OCI-LY3 (cell line): ENCODE results near the gene CAPNS2.

Source experiments
- H2AFZ ChIP-seq: fragments of 200-600, 300-600 bp; shearing (Covaris generic); 2 replicates; pipeline ENCODE4 v1.6.0; 2014; ENCODE audit warnings: antibody characterized with exemption, low read depth, low read length
- H3K27ac ChIP-seq: fragments of 200-600, 300-600 bp; sonication (generic); 2 replicates; pipeline ENCODE4 v1.5.1; 2014; ENCODE audit warnings: mild to moderate bottlenecking, low read length, moderate library complexity, mixed read lengths
- H3K27me3 ChIP-seq: fragments of 200-600, 300-600 bp; sonication (generic); 2 replicates; pipeline ENCODE4 v1.6.1; 2014; ENCODE audit warnings: low read depth, low read length, mixed read lengths
- H3K36me3 ChIP-seq: fragments of 200-600, 300-600 bp; sonication (generic); replicated peaks from 2 replicates; pipeline ENCODE3; 2014; ENCODE audit warnings: low read depth, low read length, mixed read lengths
- H3K4me1 ChIP-seq: fragments of 300-600, 200-600 bp; sonication (generic); 2 replicates; pipeline ENCODE4 v1.6.1; 2014; ENCODE audit warnings: low read length, mixed read lengths
- H3K4me2 ChIP-seq: fragments of 200-600, 300-600 bp; sonication (generic); 2 replicates; pipeline ENCODE4 v1.6.1; 2014; ENCODE audit warnings: low read length, mixed read lengths
- H3K4me3 ChIP-seq: fragments of 300-600, 200-600 bp; sonication (generic); 2 replicates; pipeline ENCODE4 v1.5.1; 2014; ENCODE audit warnings: antibody characterized with exemption, mild to moderate bottlenecking, low read length, moderate library complexity
- H3K79me2 ChIP-seq: fragments of 300-600, 200-600 bp; shearing (Covaris generic); 2 replicates; pipeline ENCODE4 v1.6.1; 2014; ENCODE audit warnings: mild to moderate bottlenecking, low read length, mixed read lengths
- H3K9ac ChIP-seq: fragments of 300-600, 200-600 bp; shearing (Covaris generic); 2 replicates; pipeline ENCODE4 v1.6.0; 2014; ENCODE audit warnings: mild to moderate bottlenecking, low read length, moderate library complexity
- H3K9me3 ChIP-seq: fragments of 200-600, 300-600 bp; shearing (Covaris generic); 2 replicates; pipeline ENCODE4 v1.6.1; 2014; ENCODE audit warnings: low read length, mixed read lengths; ENCODE audit not compliant: insufficient read depth
- H4K20me1 ChIP-seq: fragments of 200-600, 300-600 bp; sonication (generic); 2 replicates; pipeline ENCODE4 v1.6.1; 2016; ENCODE audit warnings: low read length, mixed read lengths; ENCODE audit not compliant: insufficient read depth
- EZH2phosphoT487 ChIP-seq: fragments of 200-600 bp; shearing (Covaris generic); IDR thresholded peaks from 2 replicates; pipeline ENCODE4 v1.6.1; 2018; ENCODE audit warnings: antibody characterized with exemption, mixed run types, low read depth
- TF ChIP-seq, protein P1 (sequence below): fragments of 200-600, 300-600 bp; sonication (generic); IDR thresholded peaks from 2 replicates; pipeline ENCODE4 v1.5.1; 2014; ENCODE audit warnings: antibody characterized with exemption, low read length, low read depth

The CAPNS2 gene

GRCh38 chr16:55585631-55586030, 19.1 kb downstream of the CAPNS2 start:
- TF ChIP-seq, protein P1, sequence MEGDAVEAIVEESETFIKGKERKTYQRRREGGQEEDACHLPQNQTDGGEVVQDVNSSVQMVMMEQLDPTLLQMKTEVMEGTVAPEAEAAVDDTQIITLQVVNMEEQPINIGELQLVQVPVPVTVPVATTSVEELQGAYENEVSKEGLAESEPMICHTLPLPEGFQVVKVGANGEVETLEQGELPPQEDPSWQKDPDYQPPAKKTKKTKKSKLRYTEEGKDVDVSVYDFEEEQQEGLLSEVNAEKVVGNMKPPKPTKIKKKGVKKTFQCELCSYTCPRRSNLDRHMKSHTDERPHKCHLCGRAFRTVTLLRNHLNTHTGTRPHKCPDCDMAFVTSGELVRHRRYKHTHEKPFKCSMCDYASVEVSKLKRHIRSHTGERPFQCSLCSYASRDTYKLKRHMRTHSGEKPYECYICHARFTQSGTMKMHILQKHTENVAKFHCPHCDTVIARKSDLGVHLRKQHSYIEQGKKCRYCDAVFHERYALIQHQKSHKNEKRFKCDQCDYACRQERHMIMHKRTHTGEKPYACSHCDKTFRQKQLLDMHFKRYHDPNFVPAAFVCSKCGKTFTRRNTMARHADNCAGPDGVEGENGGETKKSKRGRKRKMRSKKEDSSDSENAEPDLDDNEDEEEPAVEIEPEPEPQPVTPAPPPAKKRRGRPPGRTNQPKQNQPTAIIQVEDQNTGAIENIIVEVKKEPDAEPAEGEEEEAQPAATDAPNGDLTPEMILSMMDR = no peak
- no peak for TF ChIP-seq EZH2phosphoT487
- H4K20me1 ChIP-seq = no peaks in the 10 kb centered on the region
- H3K9ac ChIP-seq = no peak overlapping the region
- H3K4me3 ChIP-seq = no peak overlapping the region
- H3K4me2 ChIP-seq = no peak overlapping the region
- no peaks in the 10 kb centered on the region for H3K4me1 ChIP-seq
- H3K27ac ChIP-seq = no peak overlapping the region
- H3K9me3 ChIP-seq = no peaks in the 10 kb centered on the region
- H3K27me3 ChIP-seq = no peaks in the 10 kb centered on the region
- H3K79me2 ChIP-seq = no peaks in the 10 kb centered on the region
- no peaks in the 10 kb centered on the region for H3K36me3 ChIP-seq
- H2AFZ ChIP-seq = no peak overlapping the region

- Histone ChIP-seq H3K4me2 (no peak overlapping the region), H3K79me2 (no peaks in the 10 kb centered on the region), H3K27me3 (no peaks in the 10 kb centered on the region)
Observed at GRCh38 chr16:55588799-55589198, 22.3 kb downstream of the CAPNS2 start.

DNA sequence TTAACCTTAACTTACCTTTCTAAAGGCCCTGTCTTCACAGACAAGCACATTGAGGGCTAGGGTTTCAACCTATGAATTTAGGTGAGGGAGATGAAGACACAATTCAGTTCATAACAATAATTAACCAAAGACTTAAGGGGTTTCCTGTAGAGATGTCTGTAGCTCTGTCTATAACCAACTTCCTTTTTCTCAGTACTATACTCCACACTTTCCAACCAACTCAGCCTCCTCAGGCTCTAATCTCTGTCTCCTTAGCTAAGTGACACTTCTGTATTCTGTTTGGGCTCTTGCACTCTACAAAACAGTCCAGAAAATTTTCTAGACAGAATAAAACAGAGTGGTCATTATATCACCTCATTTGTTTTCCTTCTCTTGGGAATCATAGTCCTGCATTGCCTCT, 25.8 kb downstream of the CAPNS2 start:
- Histone ChIP-seq H2AFZ (no peak overlapping the region), H3K9me3 (no peaks in the 10 kb centered on the region), H3K79me2 (no peaks in the 10 kb centered on the region), H3K4me3 (no peak overlapping the region), H3K4me2 (no peak overlapping the region), H3K9ac (no peak overlapping the region), H3K27me3 (no peaks in the 10 kb centered on the region), H3K27ac (no peak overlapping the region), H4K20me1 (no peaks in the 10 kb centered on the region), H3K4me1 (no peaks in the 10 kb centered on the region), H3K36me3 (no peaks in the 10 kb centered on the region)
- TF ChIP-seq, protein P1 = no peak
- no peak for TF ChIP-seq EZH2phosphoT487

More at GRCh38 chr16:55588799-55589198, 22.3 kb downstream of the CAPNS2 start:
- Histone ChIP-seq H3K9ac (no peak overlapping the region), H4K20me1 (no peaks in the 10 kb centered on the region), H3K9me3 (no peaks in the 10 kb centered on the region), H3K27ac (no peak overlapping the region), H3K4me3 (no peak overlapping the region), H2AFZ (no peak overlapping the region), H3K36me3 (no peaks in the 10 kb centered on the region), H3K4me1 (no peaks in the 10 kb centered on the region)
- TF ChIP-seq, protein P1 = no peak
- no peak for TF ChIP-seq EZH2phosphoT487

DNA sequence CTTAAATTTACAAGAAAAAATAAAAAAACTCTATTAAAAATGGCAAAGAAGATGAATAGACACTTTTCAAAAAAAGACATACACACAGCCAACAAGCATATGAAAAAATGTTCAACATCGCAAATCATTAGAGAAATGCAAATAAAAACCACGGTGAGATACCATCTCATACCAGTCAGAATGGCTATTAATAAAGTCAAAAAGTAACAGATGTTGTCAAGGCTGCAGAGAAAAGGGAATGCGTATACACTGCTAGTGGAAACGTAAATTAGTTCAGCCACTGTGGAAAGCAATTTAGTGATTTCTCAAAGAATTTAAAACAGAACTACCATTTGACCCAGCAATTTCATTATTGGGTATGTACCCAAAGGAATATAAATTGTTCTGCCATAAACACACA, 31.4 kb downstream of the CAPNS2 start:
- Histone ChIP-seq H3K27ac (no peak overlapping the region), H3K9ac (no peak overlapping the region), H3K9me3 (no peaks in the 10 kb centered on the region), H3K4me2 (no peak overlapping the region), H3K4me3 (no peak overlapping the region), H4K20me1 (no peaks in the 10 kb centered on the region), H2AFZ (no peak overlapping the region), H3K27me3 (no peaks in the 10 kb centered on the region), H3K79me2 (no peaks in the 10 kb centered on the region), H3K4me1 (no peaks in the 10 kb centered on the region), H3K36me3 (no peaks in the 10 kb centered on the region)
- no peak for TF ChIP-seq EZH2phosphoT487
- TF ChIP-seq, protein P1 = no peak
